ENCODE results near the gene PIGT.
A peak's percentile ranks its signal among the peaks of the same experiment; 100 is the strongest.

- TF ChIP-seq POLR2A (IDR thresholded peaks at IDR 0.05) (peak; percentile 10 to 39), CTCF (IDR thresholded peaks at IDR 0.05) (peak; percentile 96 to 98 (median 97))
These were observed 21.0 kb downstream of the PIGT start for GRCh38 chr20:45436732-45437485.

Measured in uterus (tissue), 2 donors.